ENCODE results near the gene PPM1K.
A peak's percentile ranks its signal among the peaks of the same experiment; 100 is the strongest.

Gene PPM1K

GRCh38 chr4:88308587-88308986 lies 24.2 kb upstream of the PPM1K start:
- no peaks in the 10 kb centered on the region for H3K79me1 ChIP-seq (replicated peaks; ENCODE audit: low read length, poor library complexity, severe bottlenecking)
- WGBS, result 91% methylated on average over 1 of the region's 1 CpG
- DNase-seq, result no peak
- no peak overlapping the region for H2AFZ ChIP-seq (ENCODE audit: low read depth, low read length)
- no peaks in the 10 kb centered on the region for H3K27me3 ChIP-seq (ENCODE audit: control insufficient read depth in 1 of 2, insufficient read depth in 1 of 2, low read length in 2 of 2)
- no peak overlapping the region for H2AK5ac ChIP-seq (ENCODE audit: low read length, severe bottlenecking)
- no peak overlapping the region for H3K4me3 ChIP-seq (ENCODE audit: insufficient read depth in 1 of 2, low read depth in 1 of 2, low read length in 2 of 2)
- no peak overlapping the region for H3K18ac ChIP-seq (ENCODE audit: low read depth in 1 of 2, low read length in 2 of 2)
- no peak overlapping the region for H3K4me2 ChIP-seq (ENCODE audit: low read length, poor library complexity, severe bottlenecking)
- no peak overlapping the region for H3K23ac ChIP-seq (ENCODE audit: low read length in 2 of 2)
- no peak overlapping the region for H3K14ac ChIP-seq (ENCODE audit: low read length in 2 of 2)
- peaks cover 8% of the 10 kb centered on the region for H3K9me3 ChIP-seq (ENCODE audit: control insufficient read depth, low read length)
- H2BK12ac ChIP-seq (ENCODE audit: low read length in 2 of 2), result no peak overlapping the region
- no peak overlapping the region for H2BK120ac ChIP-seq (ENCODE audit: low read depth, low read length)
- no peak overlapping the region for H2BK5ac ChIP-seq (ENCODE audit: low read depth, low read length, poor library complexity, severe bottlenecking)
- no peaks in the 10 kb centered on the region for H3K36me3 ChIP-seq (ENCODE audit: control insufficient read depth in 1 of 2, insufficient read depth in 2 of 2, low read depth in 1 of 2, low read length in 2 of 2)
- no peak overlapping the region for H2BK15ac ChIP-seq (ENCODE audit: low read depth, poor library complexity, severe bottlenecking)
- no peak overlapping the region for H4K91ac ChIP-seq (ENCODE audit: low read length)
- H3K4me1 ChIP-seq (ENCODE audit: control insufficient read depth, insufficient read depth, low read depth, low read length), result no peaks in the 10 kb centered on the region
- no peak overlapping the region for H4K8ac ChIP-seq (ENCODE audit: low read length)
- H3K9ac ChIP-seq (ENCODE audit: low read length), result no peak overlapping the region
- H3K4ac ChIP-seq (ENCODE audit: low read depth in 1 of 2, low read length in 2 of 2), result no peak overlapping the region
- no peak overlapping the region for H3K27ac ChIP-seq (ENCODE audit: low read length, poor library complexity, severe bottlenecking)

GRCh38 chr4:88297725-88298454 lies 13.5 kb upstream of the PPM1K start:
- no peak overlapping the region for H3K27ac ChIP-seq (ENCODE audit: low read length, poor library complexity, severe bottlenecking)
- H2BK15ac ChIP-seq (ENCODE audit: low read depth, poor library complexity, severe bottlenecking), result no peak overlapping the region
- no peak overlapping the region for H2BK12ac ChIP-seq (ENCODE audit: low read length in 2 of 2)
- H3K9ac ChIP-seq (ENCODE audit: low read length), result no peak overlapping the region
- 96% methylated on average over 6 of the region's 6 CpGs for WGBS
- H2AK5ac ChIP-seq (ENCODE audit: low read length, severe bottlenecking), result no peak overlapping the region
- no peak overlapping the region for H3K4me2 ChIP-seq (ENCODE audit: low read length, poor library complexity, severe bottlenecking)
- no peaks in the 10 kb centered on the region for H3K36me3 ChIP-seq (ENCODE audit: control insufficient read depth in 1 of 2, insufficient read depth in 2 of 2, low read depth in 1 of 2, low read length in 2 of 2)
- H3K23ac ChIP-seq (ENCODE audit: low read length in 2 of 2), result no peak overlapping the region
- no peak overlapping the region for H4K91ac ChIP-seq (ENCODE audit: low read length)
- no peaks in the 10 kb centered on the region for H3K9me3 ChIP-seq (ENCODE audit: control insufficient read depth, low read length)
- no peak overlapping the region for H2BK5ac ChIP-seq (ENCODE audit: low read depth, low read length, poor library complexity, severe bottlenecking)
- H3K4me1 ChIP-seq (ENCODE audit: control insufficient read depth, insufficient read depth, low read depth, low read length), result no peaks in the 10 kb centered on the region
- H3K4me3 ChIP-seq (ENCODE audit: insufficient read depth in 1 of 2, low read depth in 1 of 2, low read length in 2 of 2), result no peak overlapping the region
- H3K14ac ChIP-seq (ENCODE audit: low read length in 2 of 2), result no peak overlapping the region
- H2AFZ ChIP-seq (ENCODE audit: low read depth, low read length), result no peak overlapping the region
- no peaks in the 10 kb centered on the region for H3K27me3 ChIP-seq (ENCODE audit: control insufficient read depth in 1 of 2, insufficient read depth in 1 of 2, low read length in 2 of 2)
- no peak overlapping the region for H3K4ac ChIP-seq (ENCODE audit: low read depth in 1 of 2, low read length in 2 of 2)
- DNase-seq, result no peak
- H3K18ac ChIP-seq (ENCODE audit: low read depth in 1 of 2, low read length in 2 of 2), result no peak overlapping the region
- no peak overlapping the region for H2BK120ac ChIP-seq (ENCODE audit: low read depth, low read length)
- H3K79me1 ChIP-seq (replicated peaks; ENCODE audit: low read length, poor library complexity, severe bottlenecking), result no peaks in the 10 kb centered on the region
- H4K8ac ChIP-seq (ENCODE audit: low read length), result no peak overlapping the region

GRCh38 chr4:88297212-88297516 lies 12.8 kb upstream of the PPM1K start:
- Histone ChIP-seq H3K14ac (ENCODE audit: low read length in 2 of 2) (no peak overlapping the region), H3K27ac (ENCODE audit: low read length, poor library complexity, severe bottlenecking) (no peak overlapping the region), H3K4ac (ENCODE audit: low read depth in 1 of 2, low read length in 2 of 2) (no peak overlapping the region), H4K91ac (ENCODE audit: low read length) (no peak overlapping the region), H3K9me3 (ENCODE audit: control insufficient read depth, low read length) (no peaks in the 10 kb centered on the region), H2AFZ (ENCODE audit: low read depth, low read length) (no peak overlapping the region), H3K4me1 (ENCODE audit: control insufficient read depth, insufficient read depth, low read depth, low read length) (no peaks in the 10 kb centered on the region), H3K36me3 (ENCODE audit: control insufficient read depth in 1 of 2, insufficient read depth in 2 of 2, low read depth in 1 of 2, low read length in 2 of 2) (no peaks in the 10 kb centered on the region), H3K27me3 (ENCODE audit: control insufficient read depth in 1 of 2, insufficient read depth in 1 of 2, low read length in 2 of 2) (no peaks in the 10 kb centered on the region), H3K4me3 (ENCODE audit: insufficient read depth in 1 of 2, low read depth in 1 of 2, low read length in 2 of 2) (no peak overlapping the region), H2BK120ac (ENCODE audit: low read depth, low read length) (no peak overlapping the region), H2BK15ac (ENCODE audit: low read depth, poor library complexity, severe bottlenecking) (no peak overlapping the region), H2AK5ac (ENCODE audit: low read length, severe bottlenecking) (no peak overlapping the region), H3K18ac (ENCODE audit: low read depth in 1 of 2, low read length in 2 of 2) (no peak overlapping the region), H3K79me1 (replicated peaks; ENCODE audit: low read length, poor library complexity, severe bottlenecking) (no peaks in the 10 kb centered on the region), H2BK12ac (ENCODE audit: low read length in 2 of 2) (no peak overlapping the region), H3K23ac (ENCODE audit: low read length in 2 of 2) (no peak overlapping the region), H2BK5ac (ENCODE audit: low read depth, low read length, poor library complexity, severe bottlenecking) (no peak overlapping the region), H4K8ac (ENCODE audit: low read length) (no peak overlapping the region), H3K4me2 (ENCODE audit: low read length, poor library complexity, severe bottlenecking) (no peak overlapping the region), H3K9ac (ENCODE audit: low read length) (no peak overlapping the region)
- no peak for DNase-seq
- WGBS, result 91% methylated on average over 1 of the region's 1 CpG

- 82% methylated on average over 5 of the region's 5 CpGs for WGBS
These were observed 12.3 kb upstream of the PPM1K start for GRCh38 chr4:88296413-88297211.

More at GRCh38 chr4:88296413-88297211, 12.3 kb upstream of the PPM1K start:
- Histone ChIP-seq H3K23ac (ENCODE audit: low read length in 2 of 2) (no peak overlapping the region), H2BK5ac (ENCODE audit: low read depth, low read length, poor library complexity, severe bottlenecking) (no peak overlapping the region), H2AFZ (ENCODE audit: low read depth, low read length) (no peak overlapping the region), H3K27me3 (ENCODE audit: control insufficient read depth in 1 of 2, insufficient read depth in 1 of 2, low read length in 2 of 2) (no peaks in the 10 kb centered on the region), H3K4ac (ENCODE audit: low read depth in 1 of 2, low read length in 2 of 2) (no peak overlapping the region), H3K9me3 (ENCODE audit: control insufficient read depth, low read length) (no peaks in the 10 kb centered on the region), H3K4me3 (ENCODE audit: insufficient read depth in 1 of 2, low read depth in 1 of 2, low read length in 2 of 2) (peak overlapping the region in 1 of 2 experiments; percentile 10), H3K9ac (ENCODE audit: low read length) (no peak overlapping the region), H3K4me1 (ENCODE audit: control insufficient read depth, insufficient read depth, low read depth, low read length) (no peaks in the 10 kb centered on the region), H3K18ac (ENCODE audit: low read depth in 1 of 2, low read length in 2 of 2) (no peak overlapping the region), H3K14ac (ENCODE audit: low read length in 2 of 2) (no peak overlapping the region), H3K79me1 (replicated peaks; ENCODE audit: low read length, poor library complexity, severe bottlenecking) (no peaks in the 10 kb centered on the region), H4K91ac (ENCODE audit: low read length) (no peak overlapping the region), H2BK120ac (ENCODE audit: low read depth, low read length) (no peak overlapping the region), H2BK12ac (ENCODE audit: low read length in 2 of 2) (no peak overlapping the region), H3K27ac (ENCODE audit: low read length, poor library complexity, severe bottlenecking) (no peak overlapping the region), H3K36me3 (ENCODE audit: control insufficient read depth in 1 of 2, insufficient read depth in 2 of 2, low read depth in 1 of 2, low read length in 2 of 2) (no peaks in the 10 kb centered on the region), H2BK15ac (ENCODE audit: low read depth, poor library complexity, severe bottlenecking) (no peak overlapping the region), H2AK5ac (ENCODE audit: low read length, severe bottlenecking) (no peak overlapping the region), H4K8ac (ENCODE audit: low read length) (no peak overlapping the region), H3K4me2 (ENCODE audit: low read length, poor library complexity, severe bottlenecking) (no peak overlapping the region)
- no peak for DNase-seq
